ENCODE results near the gene CNPY1.

CNPY1 gene

GRCh38 chr7:155560196-155560885, 14.0 kb upstream of the CNPY1 start:
- no peak for DNase-seq (ENCODE audit: low read depth in 1 of 2, low spot score in 1 of 2)

DNA sequence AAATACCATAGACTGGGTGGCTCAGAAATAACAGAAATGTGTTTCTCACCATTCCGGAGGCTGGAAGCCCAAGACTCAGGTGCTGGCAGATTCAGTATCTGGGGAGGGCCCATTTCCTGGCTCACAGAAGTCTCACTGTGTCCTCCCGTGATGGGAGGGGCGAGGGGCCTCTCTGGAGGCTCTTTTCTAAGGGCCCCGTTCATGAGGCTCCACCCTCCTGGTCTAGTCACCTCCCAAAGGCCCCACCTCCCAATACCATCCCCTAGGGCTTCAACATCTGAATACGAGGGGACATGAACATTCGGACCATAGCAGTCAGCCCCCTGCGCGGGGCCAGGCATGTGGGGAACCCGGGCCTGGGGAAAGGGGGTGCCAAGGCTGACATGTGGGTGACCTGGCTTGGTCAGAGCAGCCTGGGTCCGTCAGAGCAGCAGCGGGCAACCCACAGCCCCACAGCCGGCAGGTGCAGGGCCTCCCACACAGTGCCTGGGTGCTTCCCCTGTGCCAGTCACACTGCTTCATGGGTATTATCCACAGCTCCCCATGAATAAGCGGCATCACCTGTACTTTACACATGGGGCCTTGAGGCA, 13.3 kb upstream of the CNPY1 start:
- DNase-seq (ENCODE audit: low read depth in 1 of 2, low spot score in 1 of 2): no peak

GRCh38 chr7:155558961-155559360, 12.6 kb upstream of the CNPY1 start:
- no peak for DNase-seq (ENCODE audit: low read depth in 1 of 2, low spot score in 1 of 2)

GRCh38 chr7:155558351-155558750, 12.0 kb upstream of the CNPY1 start:
- no peak for DNase-seq (ENCODE audit: low read depth in 1 of 2, low spot score in 1 of 2)

GRCh38 chr7:155557778-155558177, 11.4 kb upstream of the CNPY1 start:
- no peak for DNase-seq (ENCODE audit: low read depth in 1 of 2, low spot score in 1 of 2)

GRCh38 chr7:155556763-155557162, 10.4 kb upstream of the CNPY1 start:
- DNase-seq (ENCODE audit: low read depth in 1 of 2, low spot score in 1 of 2): no peak

DNA sequence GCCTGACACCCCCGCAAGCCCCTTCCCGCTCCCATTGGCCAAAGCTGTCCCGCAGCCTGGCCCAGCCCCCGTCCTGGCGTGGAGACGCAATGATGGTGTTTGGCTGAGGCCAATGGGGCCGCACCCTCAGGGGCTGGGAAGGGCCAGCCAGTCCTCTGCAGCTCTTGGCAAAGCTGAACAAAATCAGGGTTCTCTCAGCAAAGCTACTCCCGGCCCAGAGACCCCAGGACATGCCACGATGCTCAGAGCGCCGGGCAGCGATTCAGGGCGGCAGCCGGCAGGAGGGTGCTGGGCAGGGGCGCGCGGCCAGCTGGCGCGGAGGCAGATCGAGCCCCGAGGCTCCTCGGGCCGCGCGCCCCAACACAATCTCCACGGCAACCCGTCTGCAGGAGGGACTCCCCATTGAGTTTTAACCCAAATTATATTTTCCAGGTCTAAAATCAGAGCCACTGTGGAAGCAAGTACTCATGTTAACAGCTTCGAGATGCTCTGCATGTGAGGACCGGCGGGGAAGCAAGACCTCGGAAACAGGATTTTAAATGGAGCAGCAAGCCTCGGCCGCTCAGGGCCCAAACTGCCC, 8.8 kb upstream of the CNPY1 start:
- no peak for DNase-seq (ENCODE audit: low read depth in 1 of 2, low spot score in 1 of 2)

DNA sequence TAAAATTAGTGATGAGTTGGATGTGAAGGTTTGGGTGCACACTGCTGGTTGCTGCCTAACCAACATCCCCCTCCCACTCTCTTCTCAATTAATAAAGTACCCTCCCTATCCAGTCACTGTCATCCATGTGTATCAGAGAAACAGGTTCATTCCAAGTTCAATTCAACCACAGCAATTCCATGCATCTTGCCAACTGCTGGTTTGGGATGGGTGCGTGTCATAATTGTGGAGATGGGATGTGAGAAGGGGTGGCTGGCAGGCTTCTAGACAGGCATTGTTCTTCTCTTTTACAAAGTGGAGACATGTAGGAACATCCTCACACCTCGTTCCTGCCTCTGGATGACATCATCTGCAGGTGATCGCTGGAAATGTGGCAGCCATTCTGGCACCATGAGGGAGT, 7.5 kb upstream of the CNPY1 start:
- DNase-seq (ENCODE audit: low read depth in 1 of 2, low spot score in 1 of 2): no peak

GRCh38 chr7:155551785-155552611, 5.6 kb upstream of the CNPY1 start:
- DNase-seq (ENCODE audit: low read depth in 1 of 2, low spot score in 1 of 2): no peak

- no peak for DNase-seq (ENCODE audit: low read depth in 1 of 2, low spot score in 1 of 2)
Observed at GRCh38 chr7:155550916-155551315, 4.6 kb upstream of the CNPY1 start.

- no peak for DNase-seq (ENCODE audit: low read depth in 1 of 2, low spot score in 1 of 2)
Observed at GRCh38 chr7:155549226-155549625, 2.9 kb upstream of the CNPY1 start.

DNA sequence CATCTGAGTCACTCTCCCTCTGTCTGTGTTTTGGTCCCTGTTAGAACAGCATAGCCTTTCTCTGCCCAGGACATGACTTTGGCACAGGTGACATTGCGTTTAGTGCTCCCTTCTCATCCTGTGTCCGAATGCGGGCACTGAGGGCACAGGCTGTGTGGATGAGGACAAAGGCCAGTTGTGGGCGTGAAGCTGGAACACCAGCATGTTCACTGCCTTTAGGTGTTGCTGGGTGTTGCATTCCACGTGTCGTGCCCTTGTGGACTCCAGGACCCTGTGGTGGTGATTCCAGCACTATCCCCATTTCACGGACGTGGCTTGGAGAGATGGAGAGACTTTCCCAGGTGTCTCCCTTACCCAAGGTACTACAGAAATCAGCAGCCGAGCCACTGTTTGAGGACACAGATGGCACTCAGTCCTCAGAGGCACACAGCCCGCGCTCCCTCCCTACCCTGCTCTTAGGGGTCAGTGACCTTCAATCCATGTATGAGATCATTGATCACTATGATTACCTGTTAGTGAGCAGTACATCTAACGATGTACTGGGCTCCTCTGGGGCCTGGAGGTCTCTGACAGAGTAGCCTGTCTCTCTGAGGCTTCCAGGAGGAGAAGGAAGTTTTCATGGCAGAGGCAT, 917 bp upstream of the CNPY1 start:
- DNase-seq (ENCODE audit: low read depth in 1 of 2, low spot score in 1 of 2): no peak

DNA sequence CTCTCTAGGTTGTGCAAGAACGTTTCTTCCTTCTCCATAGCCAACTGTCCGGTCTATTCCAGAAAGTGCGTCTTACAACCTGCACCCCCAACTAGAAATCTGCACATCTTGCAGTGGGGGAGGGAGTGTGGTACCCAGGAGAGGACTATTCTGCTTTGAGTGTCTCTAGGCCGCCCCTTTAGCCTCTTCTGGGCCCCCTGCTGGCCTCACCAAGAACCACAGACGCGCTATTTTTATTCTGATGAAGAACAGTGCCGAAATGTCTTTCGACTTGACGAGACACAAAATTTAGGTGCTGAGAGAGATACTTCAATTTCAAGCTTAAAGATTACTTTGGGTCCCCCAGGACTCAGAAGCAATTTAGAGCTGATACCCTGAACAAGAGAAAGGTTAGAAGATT, 1.0 kb downstream of the CNPY1 start:
- DNase-seq (ENCODE audit: low read depth in 1 of 2, low spot score in 1 of 2): no peak

- DNase-seq (ENCODE audit: low read depth in 1 of 2, low spot score in 1 of 2): no peak
Observed at GRCh38 chr7:155544485-155544884, 1.9 kb downstream of the CNPY1 start.

- no peak for DNase-seq (ENCODE audit: low read depth in 1 of 2, low spot score in 1 of 2)
Observed at GRCh38 chr7:155543926-155544325, 2.4 kb downstream of the CNPY1 start.

GRCh38 chr7:155543011-155543876, 3.1 kb downstream of the CNPY1 start:
- no peak for DNase-seq (ENCODE audit: low read depth in 1 of 2, low spot score in 1 of 2)

DNA sequence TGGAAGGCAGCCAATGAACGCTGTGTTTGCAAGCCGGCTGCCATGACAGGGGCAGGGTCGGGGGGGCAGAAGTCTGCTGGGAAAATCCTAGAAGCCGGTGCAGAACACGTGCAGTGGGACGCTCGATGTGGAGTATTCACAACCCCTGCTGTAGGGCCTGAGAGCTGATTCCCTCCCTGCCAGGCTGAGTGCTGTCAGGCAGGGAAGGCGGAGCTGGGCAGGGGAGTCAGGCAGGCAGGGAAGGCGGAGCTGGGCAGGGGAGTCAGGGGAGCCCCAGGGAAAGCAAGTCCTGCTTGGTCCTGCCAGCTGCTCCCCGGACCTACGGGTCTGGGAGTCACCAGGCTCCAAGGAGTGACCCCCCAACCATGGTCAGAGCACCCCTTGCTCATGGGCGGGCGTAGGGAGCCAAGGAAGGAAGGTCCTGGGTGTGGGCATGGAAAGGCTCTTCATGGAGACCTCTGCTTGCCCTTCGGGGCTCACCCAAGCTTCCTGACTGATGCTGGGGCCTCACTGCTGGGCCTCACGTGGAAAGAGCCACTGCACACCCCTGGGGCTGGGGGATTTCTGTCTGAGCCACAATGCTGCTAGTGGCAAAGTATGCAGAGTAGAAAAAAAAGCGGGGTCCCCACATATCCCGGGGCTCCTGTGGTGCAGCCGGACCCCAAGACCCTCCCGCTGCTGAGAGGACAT, 4.2 kb downstream of the CNPY1 start:
- DNase-seq (ENCODE audit: low read depth in 1 of 2, low spot score in 1 of 2): no peak

- no peak for DNase-seq (ENCODE audit: low read depth in 1 of 2, low spot score in 1 of 2)
Observed at GRCh38 chr7:155540553-155540952, 5.8 kb downstream of the CNPY1 start.

DNA sequence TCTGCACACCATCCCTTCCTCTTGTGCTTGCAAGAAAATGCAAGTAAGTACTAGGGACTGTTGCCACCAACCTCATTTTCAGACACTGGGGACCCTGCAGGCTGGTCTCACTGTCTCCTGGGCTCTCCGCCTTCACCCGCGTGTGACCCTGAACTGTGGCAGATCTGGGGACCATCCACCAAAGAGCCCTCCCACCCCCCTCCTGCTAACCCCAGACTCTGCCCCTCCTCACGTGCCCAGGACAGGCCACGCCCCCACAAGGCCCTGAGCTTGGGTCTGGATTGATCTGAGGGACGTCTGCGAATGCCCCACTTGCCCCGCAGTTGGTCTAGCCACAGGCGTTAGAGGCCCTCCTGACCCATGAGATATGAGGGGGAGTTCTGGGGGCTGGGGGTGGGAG, 8.1 kb downstream of the CNPY1 start:
- no peak for DNase-seq (ENCODE audit: low read depth in 1 of 2, low spot score in 1 of 2)

DNA sequence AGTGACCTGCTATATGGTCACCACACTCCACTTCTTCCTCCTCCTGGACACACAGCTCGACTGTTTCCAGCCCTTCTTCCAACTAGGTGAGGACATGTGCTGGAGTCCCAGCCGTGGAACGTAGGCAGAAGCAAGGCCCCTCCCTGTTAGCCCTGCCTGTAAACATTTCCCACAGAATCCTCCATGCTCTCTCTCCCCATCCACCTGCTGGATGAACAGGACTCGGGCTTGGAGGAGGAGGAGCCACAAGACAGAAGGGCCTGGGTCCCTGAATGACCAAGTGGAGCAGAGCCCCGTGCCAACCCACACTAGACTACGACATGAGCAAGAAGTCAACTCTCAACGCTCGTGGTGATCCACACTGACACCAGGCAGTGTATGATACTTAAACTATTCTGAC, 9.9 kb downstream of the CNPY1 start:
- no peak for DNase-seq (ENCODE audit: low read depth in 1 of 2, low spot score in 1 of 2)

All from activated CD4-positive, alpha-beta T cell treated with anti-CD3 and anti-CD28 coated beads, Interleukin-2, amount 50 U/mL, for 24 hours (primary cell).